HG02798 (cell line): ENCODE results near the gene FBF1.
"Not testable (repeated sequence)": the region's sequence is repeated elsewhere in the genome, so short reads cannot be mapped to it uniquely, and the experiment has no call there.

ENCODE experiments used
- ATAC-seq: cut with Tn5 transposase; IDR thresholded peaks from one replicate; pipeline ENCODE4 v1.9.1; 2021; ENCODE audit warnings: mild to moderate bottlenecking; ENCODE audit not compliant: unreplicated experiment, poor library complexity

FBF1 gene

DNA sequence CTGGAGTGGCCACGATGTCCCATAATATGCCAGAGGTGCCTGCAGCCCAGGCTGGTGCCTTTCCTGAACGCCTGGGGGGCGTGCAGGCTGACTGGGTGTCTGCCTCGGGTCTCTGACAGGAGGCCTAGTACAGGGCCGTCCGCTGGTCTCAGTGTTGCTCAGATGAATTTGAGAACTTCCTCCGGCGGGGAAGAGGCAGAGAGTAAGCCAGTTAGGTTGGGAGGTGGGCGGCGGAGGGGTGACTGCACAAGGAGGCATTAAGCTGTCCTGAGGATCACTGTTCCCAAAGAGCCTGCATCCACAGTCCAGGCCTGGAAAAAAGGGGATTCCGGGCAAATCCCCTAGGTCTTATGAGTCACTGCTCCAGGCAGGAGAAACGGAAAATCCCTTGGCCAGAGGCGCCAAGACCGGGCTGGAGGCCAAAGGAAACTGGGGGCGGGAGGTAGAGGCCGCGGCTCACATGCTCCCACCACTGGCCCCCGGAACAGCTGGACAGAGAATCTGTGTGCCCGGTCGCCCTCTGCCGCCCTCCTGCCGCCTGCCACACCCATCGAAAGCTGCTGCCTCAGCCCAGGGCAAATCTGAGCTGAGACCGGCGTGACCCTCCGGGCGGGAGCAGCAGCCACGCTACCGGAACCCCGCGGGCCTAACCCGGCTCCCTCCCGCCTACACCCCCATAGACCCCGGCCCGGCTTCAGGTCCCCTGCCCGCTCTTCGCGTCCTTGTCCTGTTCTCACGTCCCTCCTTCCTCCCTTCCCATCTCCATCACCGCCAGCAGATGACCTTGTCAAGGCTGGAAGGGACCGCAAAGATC, 63.7 kb downstream of the FBF1 start:
- ATAC-seq = no peak

DNA sequence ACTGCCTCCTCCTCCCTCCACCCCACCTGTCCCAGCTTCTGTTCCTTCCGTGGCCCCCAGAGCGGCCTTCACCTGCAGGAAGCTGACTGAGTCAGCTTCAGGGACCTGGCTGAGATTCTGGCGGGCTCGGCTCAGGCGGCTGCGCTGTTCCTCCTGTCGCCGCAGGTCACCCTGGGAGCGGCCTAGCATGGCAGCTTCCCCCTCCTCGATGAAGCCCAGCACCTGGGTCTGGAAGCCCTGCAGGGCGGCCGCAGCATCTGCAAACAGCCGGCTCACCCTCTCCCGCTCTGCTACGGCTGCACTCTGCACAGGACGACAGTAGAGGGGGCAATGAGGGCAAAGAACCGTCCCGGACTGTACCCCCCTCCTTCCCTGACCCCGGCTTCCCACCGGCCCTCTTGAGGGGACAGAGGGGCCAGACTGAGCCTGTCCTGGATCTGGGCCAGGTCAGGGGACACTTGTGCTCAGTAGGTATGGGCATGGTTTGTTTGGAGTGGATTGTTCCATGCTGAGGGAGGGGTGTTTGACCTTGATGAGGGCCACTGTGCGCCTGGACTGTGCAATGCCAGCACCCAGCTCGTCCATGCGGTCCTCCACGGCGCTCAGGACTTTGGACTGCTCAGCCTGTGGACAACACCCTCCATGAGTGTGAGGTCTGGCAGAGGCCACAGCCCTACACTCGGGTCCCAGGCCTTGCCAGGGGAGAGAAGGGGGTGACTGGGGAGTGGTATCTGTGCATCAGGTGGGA, 64.5 kb downstream of the FBF1 start:
- ATAC-seq = no peak

DNA sequence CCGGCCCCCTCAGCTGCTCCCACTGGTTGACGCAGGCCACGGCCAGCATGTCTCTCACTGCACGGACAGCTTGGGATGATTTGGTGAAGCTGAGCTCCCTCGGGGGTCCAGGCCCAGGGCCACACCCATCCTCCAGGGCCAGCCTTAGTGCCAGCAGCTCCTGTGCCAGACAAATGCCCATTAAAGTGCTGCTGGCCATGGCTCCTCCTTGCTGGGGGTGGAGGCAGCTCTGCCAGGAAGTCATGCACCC, 65.0 kb downstream of the FBF1 start:
- ATAC-seq = no peak

DNA sequence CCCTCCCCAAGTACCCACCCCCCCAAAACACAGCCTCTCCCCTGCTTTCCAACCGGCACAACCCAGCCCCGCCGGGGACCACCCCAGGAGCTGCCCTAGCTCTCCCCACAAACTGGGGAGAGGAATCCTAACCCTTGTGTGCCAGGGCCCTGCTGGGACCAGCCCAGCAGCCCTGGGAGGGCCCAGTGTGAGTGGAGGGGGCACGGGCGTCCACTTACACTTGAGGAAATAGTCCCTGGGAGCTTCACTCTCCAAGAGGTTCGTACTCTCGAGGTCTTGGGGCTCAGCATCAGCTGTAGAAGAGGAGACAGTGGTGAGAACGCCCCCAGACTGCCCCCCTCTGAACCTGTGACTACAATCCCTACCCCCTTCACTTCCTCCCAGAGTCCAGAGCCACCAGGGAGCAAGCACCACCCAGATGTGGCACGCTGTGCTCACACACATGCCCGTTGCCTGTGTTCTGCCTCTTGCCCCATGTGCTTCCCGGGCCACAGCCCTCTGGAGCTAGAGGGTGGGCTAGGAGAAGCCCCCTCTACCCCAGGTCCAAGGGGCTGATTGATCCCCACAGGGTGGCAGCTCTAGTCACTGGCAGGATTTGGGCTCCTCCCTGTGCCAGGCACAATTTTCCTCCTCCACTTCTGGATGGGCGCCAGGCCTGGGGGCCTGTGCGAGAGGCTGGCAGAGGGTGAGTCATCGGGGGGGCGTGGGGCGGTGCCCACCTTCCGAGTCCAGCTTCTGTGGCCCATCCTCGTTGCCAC, 65.5 kb downstream of the FBF1 start:
- ATAC-seq = no peak

DNA sequence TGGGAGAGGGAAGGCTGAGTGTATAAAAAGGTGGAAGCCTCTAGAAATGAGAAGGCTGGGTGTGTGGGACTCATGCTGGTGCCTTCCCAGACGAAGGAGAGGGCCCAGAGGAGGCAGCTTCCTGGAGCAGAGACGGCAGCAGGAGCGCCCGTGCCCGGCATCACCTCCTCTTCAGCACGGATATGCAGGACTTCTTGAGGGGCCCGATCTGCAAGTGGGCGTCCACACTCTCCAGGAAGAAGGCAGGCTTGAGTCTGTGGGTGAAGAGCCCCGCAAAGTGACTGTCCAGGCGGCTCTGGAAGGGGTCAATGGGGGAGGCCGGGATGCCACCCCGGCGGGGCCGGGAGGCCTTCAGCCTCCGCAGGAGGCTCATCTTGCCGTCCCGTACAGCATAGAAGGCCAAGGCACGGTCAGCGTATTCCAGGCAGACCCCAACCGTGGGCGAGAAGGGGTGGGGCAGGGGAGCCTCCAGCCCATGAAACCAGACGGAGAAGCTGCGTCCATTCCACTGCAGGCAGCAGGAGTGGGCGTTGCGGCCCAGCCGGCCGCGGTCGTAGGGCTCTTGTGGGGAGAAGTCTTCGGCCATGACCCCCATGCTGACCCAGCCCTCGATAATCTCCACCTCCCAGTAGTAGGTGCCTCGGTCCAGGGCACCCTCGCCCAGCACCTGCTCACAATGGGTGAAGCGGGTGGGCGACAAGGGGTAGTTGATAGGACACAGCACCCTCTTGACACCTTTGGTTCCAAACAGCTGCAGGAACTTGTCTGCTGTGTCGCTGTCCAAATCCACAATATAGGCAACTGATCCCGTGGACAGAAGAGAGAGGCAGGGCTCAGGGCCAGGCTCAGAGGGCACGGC, 66.3 kb downstream of the FBF1 start:
- no peak for ATAC-seq

DNA sequence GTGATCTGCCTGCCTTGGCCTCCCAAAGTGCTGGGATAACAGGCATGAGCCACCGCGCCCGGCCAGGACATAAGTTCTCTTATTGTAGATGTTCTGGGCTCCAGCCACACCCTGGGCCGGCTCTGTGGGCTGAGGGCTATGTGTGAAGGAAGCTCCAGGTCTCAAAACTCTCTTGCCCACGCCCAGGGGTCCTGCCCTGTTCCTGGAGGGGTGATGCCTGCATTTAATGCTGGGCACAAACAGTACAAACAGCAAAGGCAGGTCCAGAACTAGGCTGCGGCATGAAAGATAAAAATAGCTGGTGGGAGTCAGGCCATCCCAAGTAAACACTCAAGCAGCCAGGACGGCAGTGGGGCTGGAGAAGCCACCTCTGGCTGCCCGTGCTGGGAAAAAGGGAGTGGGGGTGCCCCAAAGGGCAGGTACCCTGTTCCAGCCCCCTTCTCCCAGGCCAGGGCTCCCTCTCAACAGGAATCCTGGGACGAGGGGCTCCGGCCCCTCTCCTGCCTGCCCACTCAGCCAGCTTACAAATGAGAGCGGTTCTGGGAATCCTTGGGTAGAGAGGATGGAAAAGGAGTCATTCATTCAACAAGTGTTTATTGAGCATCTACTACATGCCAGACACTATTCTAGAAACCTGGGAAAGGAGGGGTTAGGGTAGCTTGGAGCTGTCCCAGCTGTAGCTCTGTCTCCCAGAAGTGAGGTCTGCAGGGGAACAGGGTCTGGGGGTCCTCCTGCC, 67.1 kb downstream of the FBF1 start:
- no peak for ATAC-seq

- no peak for ATAC-seq
Measured at GRCh38 chr17:75872434-75873351, 68.1 kb downstream of the FBF1 start.

DNA sequence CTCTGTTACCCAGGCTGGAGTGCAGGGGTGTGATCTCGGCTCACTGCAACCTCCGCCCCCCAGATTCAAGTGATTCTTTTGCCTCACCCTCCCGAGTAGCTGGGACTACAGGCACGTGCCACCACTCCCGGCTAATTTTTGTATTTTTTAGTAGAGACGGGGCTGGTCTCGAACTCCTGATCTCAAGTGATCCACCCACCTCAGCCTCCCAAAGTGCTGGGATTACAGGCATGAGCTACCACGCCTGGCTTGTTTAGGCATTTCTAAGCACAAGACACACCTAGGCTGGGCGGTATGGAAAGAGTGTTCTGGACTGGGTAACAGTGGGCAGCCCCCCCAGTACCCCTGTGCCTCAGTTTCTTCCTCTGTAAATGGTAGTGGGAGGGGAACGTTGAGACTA, 70.6 kb downstream of the FBF1 start:
- ATAC-seq = not testable (repeated sequence)

- no peak for ATAC-seq
Measured at GRCh38 chr17:75869282-75870141, 71.3 kb downstream of the FBF1 start.

- ATAC-seq = not testable (repeated sequence)
Measured at GRCh38 chr17:75868730-75869281, 72.0 kb downstream of the FBF1 start.

GRCh38 chr17:75865404-75866188, 75.2 kb downstream of the FBF1 start:
- not testable (repeated sequence) for ATAC-seq

DNA sequence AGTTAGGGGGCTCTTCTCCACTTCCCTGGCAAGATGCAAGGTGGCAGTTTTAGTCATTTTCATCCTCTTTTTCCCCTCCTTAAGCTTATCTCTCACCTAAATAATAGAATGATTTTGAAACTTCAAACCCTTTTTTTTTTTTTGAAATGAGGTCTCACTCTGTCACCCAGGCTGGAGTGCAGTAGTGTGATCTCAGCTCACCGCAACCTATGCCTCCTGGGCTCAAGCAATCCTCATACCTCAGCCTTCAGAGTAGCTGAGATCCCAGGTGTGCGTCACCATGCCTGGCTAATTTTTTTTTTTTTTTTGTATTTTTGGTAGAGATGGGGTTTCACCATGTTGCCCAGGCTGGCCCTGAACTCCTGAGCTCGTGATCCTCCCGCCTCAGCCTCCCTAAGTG, 76.0 kb downstream of the FBF1 start:
- ATAC-seq = peak; percentile 15

DNA sequence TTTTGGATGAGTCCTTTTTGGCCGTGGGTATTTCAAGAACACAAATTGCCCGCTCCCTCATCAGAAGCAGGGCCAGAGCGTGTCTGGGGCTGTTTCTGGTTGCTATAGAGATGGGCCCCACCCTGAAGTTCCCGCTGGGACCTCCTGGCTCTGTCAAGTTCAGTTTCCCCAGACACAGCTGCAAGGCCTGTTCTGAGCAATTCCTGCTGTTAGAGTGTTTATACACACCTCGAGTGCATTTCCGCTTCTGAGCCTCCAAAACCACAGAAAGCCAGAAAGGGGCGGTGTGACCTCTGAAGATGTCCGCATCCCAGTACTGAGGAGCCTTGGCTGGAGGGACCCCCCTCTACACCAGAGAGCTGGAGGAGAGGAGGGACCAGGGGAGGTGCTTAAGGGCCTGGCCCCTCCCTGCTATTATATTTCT, 76.4 kb downstream of the FBF1 start:
- ATAC-seq = peak; percentile 84

DNA sequence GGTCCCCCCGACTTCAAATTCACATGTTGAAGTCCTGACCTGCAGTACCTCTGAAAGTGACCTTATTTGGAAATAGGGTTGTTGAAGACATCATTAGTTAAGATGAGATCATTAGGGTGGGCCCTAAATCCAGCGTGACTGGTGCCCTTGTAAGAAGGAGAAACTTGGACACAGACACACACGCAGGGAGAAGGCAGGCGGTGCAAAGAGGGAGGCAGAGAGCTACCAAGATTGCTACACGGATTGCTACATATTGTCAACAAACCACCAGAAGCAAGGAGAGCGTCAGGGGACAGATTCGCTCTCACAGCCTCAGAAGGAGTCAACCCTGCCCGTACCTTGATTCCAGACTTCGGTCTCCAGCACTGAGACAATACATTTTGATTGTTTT, 78.9 kb downstream of the FBF1 start:
- no peak for ATAC-seq
